Neutrophil (primary cell): ENCODE data around the gene PPP3CA.

ENCODE experiments used
- H3K27ac ChIP-seq: fragments of 200-600 bp; sonication (generic); 2 replicates; pipeline ENCODE4 v1.5.1; 2016; ENCODE audit warnings: mild to moderate bottlenecking, moderate library complexity
- H3K27me3 ChIP-seq: fragments of 200-600 bp; sonication (generic); 2 replicates; pipeline ENCODE4 v1.6.0; 2016; ENCODE audit warnings: mild to moderate bottlenecking
- H3K36me3 ChIP-seq: fragments of 200-600 bp; sonication (generic); 2 replicates; pipeline ENCODE4 v1.5.1; 2017
- H3K4me1 ChIP-seq, 2 experiments: fragments of 200-600 bp in 1 of 2; sonication (generic) in 1 of 2; 1 replicate in 1 of 2; 2 replicates in 1 of 2; pipeline versions ENCODE4 v1.5.1 to v1.6.1; 2013 to 2016; ENCODE audit warnings: low read depth in 1 of 2, low read length in 1 of 2, mild to moderate bottlenecking in 1 of 2, moderate library complexity in 1 of 2; ENCODE audit not compliant: control insufficient read depth in 1 of 2, insufficient read depth in 1 of 2
- H3K4me3 ChIP-seq, 2 experiments: fragments of 200-600 bp in 1 of 2; sonication (generic) in 1 of 2; 1 replicate in 1 of 2; 2 replicates in 1 of 2; pipeline ENCODE4 v1.5.1; 2013 to 2016; ENCODE audit warnings: low read depth in 1 of 2, low read length in 1 of 2, mild to moderate bottlenecking in 1 of 2, moderate library complexity in 1 of 2
- H3K9me3 ChIP-seq: fragments of 200-600 bp; sonication (generic); 2 replicates; pipeline ENCODE4 v1.5.1; 2016
- TF ChIP-seq, protein P1 (sequence below): fragments of 200-600 bp; sonication (generic); IDR thresholded peaks from 2 replicates; pipeline ENCODE4 v1.5.1; 2016; ENCODE audit warnings: antibody characterized with exemption

Gene PPP3CA

DNA sequence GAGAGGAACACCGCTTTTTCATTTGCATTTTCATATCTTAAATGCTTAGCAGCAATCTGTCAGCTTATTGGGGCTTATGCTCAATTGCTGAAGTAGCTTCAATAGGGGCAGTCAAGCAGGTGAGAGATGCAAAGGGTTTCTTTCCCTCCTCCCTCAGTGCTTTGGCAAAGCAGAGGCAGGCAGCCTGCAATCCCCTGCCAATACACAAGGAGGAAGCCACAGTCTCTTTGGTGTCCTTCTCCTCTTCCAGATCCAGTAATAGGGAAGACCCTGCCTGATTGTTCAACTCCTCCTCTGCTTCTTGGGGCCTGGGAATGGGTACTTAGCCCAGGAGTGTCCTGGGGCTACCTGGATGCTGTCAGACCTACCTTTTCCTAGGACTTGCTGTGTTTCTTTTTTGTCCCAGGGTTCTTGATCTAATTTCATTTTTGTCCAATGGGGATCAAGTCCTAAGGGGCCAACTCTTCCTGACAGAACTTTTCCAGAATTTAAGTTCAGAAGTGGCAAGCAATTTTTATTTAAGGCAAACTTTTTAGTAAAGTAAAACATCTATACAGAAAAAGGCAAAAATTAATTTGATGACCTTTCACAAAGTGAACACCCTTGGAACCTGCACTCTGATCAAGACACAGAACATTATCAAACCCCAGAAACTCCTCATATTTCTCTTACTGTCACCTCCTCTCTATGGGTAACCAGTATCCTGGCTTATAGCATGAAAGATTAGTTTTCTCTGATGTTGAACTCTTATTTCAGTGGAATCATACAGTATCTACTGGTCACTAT, 260.3 kb downstream of the PPP3CA start:
- Histone ChIP-seq H3K36me3 (no peaks in the 10 kb centered on the region), H3K27me3 (no peaks in the 10 kb centered on the region), H3K4me3 (no peak overlapping the region), H3K4me1 (no peaks in the 10 kb centered on the region), H3K9me3 (no peaks in the 10 kb centered on the region), H3K27ac (no peak overlapping the region)
- TF ChIP-seq, protein P1, sequence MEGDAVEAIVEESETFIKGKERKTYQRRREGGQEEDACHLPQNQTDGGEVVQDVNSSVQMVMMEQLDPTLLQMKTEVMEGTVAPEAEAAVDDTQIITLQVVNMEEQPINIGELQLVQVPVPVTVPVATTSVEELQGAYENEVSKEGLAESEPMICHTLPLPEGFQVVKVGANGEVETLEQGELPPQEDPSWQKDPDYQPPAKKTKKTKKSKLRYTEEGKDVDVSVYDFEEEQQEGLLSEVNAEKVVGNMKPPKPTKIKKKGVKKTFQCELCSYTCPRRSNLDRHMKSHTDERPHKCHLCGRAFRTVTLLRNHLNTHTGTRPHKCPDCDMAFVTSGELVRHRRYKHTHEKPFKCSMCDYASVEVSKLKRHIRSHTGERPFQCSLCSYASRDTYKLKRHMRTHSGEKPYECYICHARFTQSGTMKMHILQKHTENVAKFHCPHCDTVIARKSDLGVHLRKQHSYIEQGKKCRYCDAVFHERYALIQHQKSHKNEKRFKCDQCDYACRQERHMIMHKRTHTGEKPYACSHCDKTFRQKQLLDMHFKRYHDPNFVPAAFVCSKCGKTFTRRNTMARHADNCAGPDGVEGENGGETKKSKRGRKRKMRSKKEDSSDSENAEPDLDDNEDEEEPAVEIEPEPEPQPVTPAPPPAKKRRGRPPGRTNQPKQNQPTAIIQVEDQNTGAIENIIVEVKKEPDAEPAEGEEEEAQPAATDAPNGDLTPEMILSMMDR = no peak

DNA sequence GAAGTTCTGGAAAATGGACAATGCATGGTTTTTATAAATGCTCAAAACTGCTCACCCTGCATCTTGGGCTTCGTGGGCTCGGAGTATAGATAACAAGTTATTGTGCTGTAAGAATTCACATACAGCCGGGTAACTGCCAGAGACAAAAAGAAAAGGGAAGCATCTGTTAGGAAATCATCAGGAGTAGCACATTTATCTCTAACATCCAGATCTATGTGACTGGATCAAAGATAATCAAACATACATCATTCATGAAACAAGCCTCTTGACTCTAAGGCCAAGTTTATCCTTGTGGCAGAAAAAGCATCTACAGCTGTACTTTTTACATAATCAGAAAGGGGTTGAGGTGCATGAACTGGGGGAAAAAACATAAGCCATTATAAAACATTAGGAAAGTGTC, 264.2 kb downstream of the PPP3CA start:
- TF ChIP-seq, protein P1 = no peak
- H3K36me3 ChIP-seq = peaks cover 4% of the 10 kb centered on the region

DNA sequence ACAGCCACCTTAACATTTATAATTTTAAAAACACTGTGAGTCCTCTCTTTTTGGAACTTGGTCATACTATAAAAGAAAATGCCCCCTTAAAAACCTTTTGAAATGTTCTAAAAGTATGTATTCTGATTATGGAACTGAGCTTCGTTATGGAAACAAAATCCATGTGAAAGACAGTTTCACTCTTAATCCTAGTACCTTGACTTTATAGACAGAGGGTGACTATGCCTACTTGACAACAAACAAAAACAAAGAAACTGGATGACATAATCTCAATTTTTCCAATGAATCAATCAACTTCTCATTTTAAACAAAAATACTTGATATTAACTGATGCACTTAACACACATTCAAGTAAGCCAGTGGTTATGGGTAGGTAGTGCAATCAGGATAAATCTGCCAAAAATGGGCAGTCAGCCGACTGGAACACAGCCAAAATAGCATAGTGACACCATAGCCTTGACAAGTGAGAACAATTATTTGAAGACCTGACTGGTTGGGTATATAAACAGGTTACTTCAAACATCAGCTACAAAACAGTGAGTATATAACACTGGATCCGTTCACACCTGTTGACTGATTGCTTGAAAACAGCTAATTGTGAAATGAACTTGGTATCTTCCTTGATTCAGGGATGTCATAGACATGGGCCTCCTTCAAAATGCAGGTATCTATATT, 265.5 kb downstream of the PPP3CA start:
- Histone ChIP-seq H3K9me3 (no peaks in the 10 kb centered on the region), H3K36me3 (peaks cover 4% of the 10 kb centered on the region)
- TF ChIP-seq, protein P1 = no peak

More for the DNA sequence above, 264.2 kb downstream of the PPP3CA start:
- Histone ChIP-seq H3K4me3 (no peak overlapping the region), H3K4me1 (peaks cover 3 to 6% of the 10 kb centered on the region in 2 experiments), H3K9me3 (no peaks in the 10 kb centered on the region), H3K27me3 (no peaks in the 10 kb centered on the region), H3K27ac (peak overlapping the region; percentile 9)

DNA sequence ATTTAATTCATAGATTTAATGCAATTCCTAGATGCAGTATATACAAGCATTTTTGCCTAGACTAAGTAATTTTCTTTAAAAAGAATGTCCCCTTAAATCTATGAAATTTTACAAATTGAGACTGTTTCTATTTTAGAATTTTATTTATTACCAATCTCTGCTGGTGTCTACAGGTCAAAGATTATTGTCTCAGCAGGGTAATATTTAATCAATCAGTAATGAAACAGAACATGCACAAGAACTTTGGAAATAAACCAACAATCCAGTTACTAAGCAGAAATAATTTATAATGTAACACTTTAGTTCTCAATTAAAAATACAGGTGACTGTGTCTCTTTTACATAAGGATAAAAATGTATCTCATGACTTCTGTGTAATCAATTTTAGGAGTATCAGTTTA, 266.2 kb downstream of the PPP3CA start:
- no peak overlapping the region for H3K27ac ChIP-seq
- H3K9me3 ChIP-seq = no peaks in the 10 kb centered on the region
- H3K36me3 ChIP-seq = peaks cover 4% of the 10 kb centered on the region
- no peaks in the 10 kb centered on the region for H3K27me3 ChIP-seq
- H3K4me3 ChIP-seq = no peak overlapping the region
- TF ChIP-seq, protein P1 = no peak
- H3K4me1 ChIP-seq = peaks cover 23 to 26% of the 10 kb centered on the region in 2 experiments

More for the DNA sequence above, 265.5 kb downstream of the PPP3CA start:
- Histone ChIP-seq H3K4me1 (peaks cover 16 to 19% of the 10 kb centered on the region in 2 experiments), H3K4me3 (no peak overlapping the region), H3K27ac (no peak overlapping the region), H3K27me3 (no peaks in the 10 kb centered on the region)

DNA sequence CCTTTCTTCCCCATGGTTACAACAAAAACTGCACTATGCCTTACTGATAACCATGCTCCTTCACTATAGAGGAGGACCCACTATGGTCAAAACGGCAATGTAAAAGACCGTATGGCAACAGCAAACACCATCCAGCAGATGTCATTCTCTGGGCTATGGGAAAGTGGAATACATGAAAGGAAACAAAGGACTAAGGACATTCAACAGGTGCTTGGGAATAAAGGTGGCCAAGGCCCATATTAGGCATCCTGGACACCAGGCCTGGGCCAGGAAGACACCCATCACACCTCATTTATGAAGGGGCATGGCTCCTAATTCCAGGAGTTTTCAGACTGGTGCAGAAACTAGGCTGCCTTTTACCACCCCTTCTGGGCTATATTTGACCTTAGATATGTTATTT, 268.4 kb downstream of the PPP3CA start:
- no peaks in the 10 kb centered on the region for H3K27me3 ChIP-seq
- peaks cover 36 to 43% of the 10 kb centered on the region in 2 experiments for H3K4me1 ChIP-seq
- TF ChIP-seq, protein P1 = no peak
- no peak overlapping the region for H3K27ac ChIP-seq
- no peak overlapping the region for H3K4me3 ChIP-seq
- H3K36me3 ChIP-seq = peaks cover 4% of the 10 kb centered on the region
- no peaks in the 10 kb centered on the region for H3K9me3 ChIP-seq
